Mucosa of rectum (tissue), 2 donors: ENCODE data around the gene COL25A1.

ENCODE experiments used
- H3K27ac ChIP-seq, 2 donors: one replicate each; pipeline ENCODE4 v1.7.0; 2013; ENCODE audit warnings: inconsistent platforms in 2 of 2, low read depth in 2 of 2, low read length in 2 of 2
- H3K27me3 ChIP-seq, 2 donors: one replicate each; pipeline ENCODE4 v1.7.0; 2013; ENCODE audit warnings: low read length in 2 of 2; ENCODE audit not compliant: control insufficient read depth in 2 of 2, insufficient read depth in 2 of 2
- H3K36me3 ChIP-seq, 2 donors: one replicate each; pipeline ENCODE4 v1.7.0; 2013; ENCODE audit warnings: low read length in 2 of 2; ENCODE audit not compliant: control insufficient read depth in 2 of 2, insufficient read depth in 2 of 2
- H3K4me1 ChIP-seq, 2 donors: one replicate each; pipeline ENCODE4 v1.7.0; 2013; ENCODE audit warnings: low read length in 2 of 2, mild to moderate bottlenecking in 1 of 2; ENCODE audit not compliant: control insufficient read depth in 2 of 2, insufficient read depth in 2 of 2
- H3K4me3 ChIP-seq, 2 donors: one replicate each; pipeline ENCODE4 v1.7.0; 2013; ENCODE audit warnings: low read length in 2 of 2
- H3K9ac ChIP-seq, 2 donors: one replicate each; pipeline ENCODE4 v1.7.0; 2013; ENCODE audit warnings: low read length in 2 of 2, low read depth in 1 of 2, mild to moderate bottlenecking in 1 of 2
- H3K9me3 ChIP-seq, 2 donors: one replicate each; pipeline ENCODE4 v1.7.0; 2013; ENCODE audit warnings: low read length in 2 of 2; ENCODE audit not compliant: control insufficient read depth in 2 of 2
- donor health status: healthy.
- donor health status: Normal muscosa, but diverticular disease.

Gene COL25A1

GRCh38 chr4:109294468-109295020, 7.9 kb downstream of the COL25A1 start:
- Histone ChIP-seq H3K4me1 (no peaks in the 10 kb centered on the region), H3K4me3 (no peak overlapping the region), H3K27me3 (peaks cover 0 to 8% of the 10 kb centered on the region in 2 donors), H3K27ac (no peak overlapping the region), H3K9ac (no peak overlapping the region), H3K36me3 (no peaks in the 10 kb centered on the region), H3K9me3 (no peaks in the 10 kb centered on the region)

GRCh38 chr4:109294006-109294405, 8.5 kb downstream of the COL25A1 start:
- Histone ChIP-seq H3K36me3 (no peaks in the 10 kb centered on the region), H3K4me3 (no peak overlapping the region), H3K4me1 (no peaks in the 10 kb centered on the region), H3K9me3 (no peaks in the 10 kb centered on the region), H3K27ac (no peak overlapping the region), H3K9ac (no peak overlapping the region), H3K27me3 (peaks cover 0 to 3% of the 10 kb centered on the region in 2 donors)

GRCh38 chr4:109291707-109292238, 10.7 kb downstream of the COL25A1 start:
- Histone ChIP-seq H3K36me3 (no peaks in the 10 kb centered on the region), H3K27ac (no peak overlapping the region), H3K9me3 (no peaks in the 10 kb centered on the region), H3K4me1 (no peaks in the 10 kb centered on the region), H3K4me3 (no peak overlapping the region), H3K9ac (no peak overlapping the region), H3K27me3 (no peaks in the 10 kb centered on the region)

- no peaks in the 10 kb centered on the region for H3K9me3 ChIP-seq
- H3K27me3 ChIP-seq, result no peaks in the 10 kb centered on the region
- H3K9ac ChIP-seq, result no peak overlapping the region
- H3K4me3 ChIP-seq, result no peak overlapping the region
- no peak overlapping the region for H3K27ac ChIP-seq
- H3K4me1 ChIP-seq, result no peaks in the 10 kb centered on the region
- H3K36me3 ChIP-seq, result no peaks in the 10 kb centered on the region
These were observed 11.5 kb downstream of the COL25A1 start for GRCh38 chr4:109290918-109291317.

- H3K9me3 ChIP-seq, result no peaks in the 10 kb centered on the region
- no peaks in the 10 kb centered on the region for H3K4me1 ChIP-seq
- H3K4me3 ChIP-seq, result no peak overlapping the region
- no peaks in the 10 kb centered on the region for H3K27me3 ChIP-seq
- no peaks in the 10 kb centered on the region for H3K36me3 ChIP-seq
- H3K9ac ChIP-seq, result no peak overlapping the region
- no peak overlapping the region for H3K27ac ChIP-seq
These were observed 23.8 kb downstream of the COL25A1 start for GRCh38 chr4:109278594-109279031.

GRCh38 chr4:109276482-109277095, 25.9 kb downstream of the COL25A1 start:
- no peaks in the 10 kb centered on the region for H3K27me3 ChIP-seq
- no peak overlapping the region for H3K4me3 ChIP-seq

GRCh38 chr4:109275066-109275745, 27.3 kb downstream of the COL25A1 start:
- Histone ChIP-seq H3K27me3 (no peaks in the 10 kb centered on the region), H3K27ac (no peak overlapping the region), H3K4me1 (no peaks in the 10 kb centered on the region), H3K4me3 (no peak overlapping the region), H3K36me3 (no peaks in the 10 kb centered on the region), H3K9ac (no peak overlapping the region), H3K9me3 (no peaks in the 10 kb centered on the region)

More at GRCh38 chr4:109276482-109277095, 25.9 kb downstream of the COL25A1 start:
- no peaks in the 10 kb centered on the region for H3K36me3 ChIP-seq
- no peaks in the 10 kb centered on the region for H3K9me3 ChIP-seq
- H3K4me1 ChIP-seq, result no peaks in the 10 kb centered on the region
- H3K9ac ChIP-seq, result no peak overlapping the region
- H3K27ac ChIP-seq, result no peak overlapping the region

GRCh38 chr4:109266891-109267290, 35.6 kb downstream of the COL25A1 start:
- H3K9me3 ChIP-seq, result no peaks in the 10 kb centered on the region
- no peak overlapping the region for H3K4me3 ChIP-seq
- no peak overlapping the region for H3K9ac ChIP-seq
- H3K36me3 ChIP-seq, result no peaks in the 10 kb centered on the region
- H3K27me3 ChIP-seq, result no peaks in the 10 kb centered on the region
- no peak overlapping the region for H3K27ac ChIP-seq
- H3K4me1 ChIP-seq, result no peaks in the 10 kb centered on the region

- no peaks in the 10 kb centered on the region for H3K36me3 ChIP-seq
- H3K27me3 ChIP-seq, result no peaks in the 10 kb centered on the region
- no peak overlapping the region for H3K9ac ChIP-seq
- no peaks in the 10 kb centered on the region for H3K9me3 ChIP-seq
- no peak overlapping the region for H3K4me3 ChIP-seq
- no peak overlapping the region for H3K27ac ChIP-seq
- H3K4me1 ChIP-seq, result no peaks in the 10 kb centered on the region
These were observed 36.2 kb downstream of the COL25A1 start for GRCh38 chr4:109266236-109266635.

- Histone ChIP-seq H3K27ac (no peak overlapping the region), H3K27me3 (no peaks in the 10 kb centered on the region), H3K4me1 (no peaks in the 10 kb centered on the region), H3K4me3 (no peak overlapping the region), H3K9me3 (no peaks in the 10 kb centered on the region), H3K36me3 (no peaks in the 10 kb centered on the region), H3K9ac (no peak overlapping the region)
These were observed 38.7 kb downstream of the COL25A1 start for GRCh38 chr4:109263721-109264120.
